DMS153 (cell line): ENCODE measurements around the gene GNG14.
"Not testable (repeated sequence)": the region's sequence is repeated elsewhere in the genome, so short reads cannot be mapped to it uniquely, and the experiment has no call there.

Experiments
- DNase-seq: peaks from one replicate; lab custom pipeline; 2025; lab: John Stamatoyannopoulos, UW

The GNG14 gene

DNA sequence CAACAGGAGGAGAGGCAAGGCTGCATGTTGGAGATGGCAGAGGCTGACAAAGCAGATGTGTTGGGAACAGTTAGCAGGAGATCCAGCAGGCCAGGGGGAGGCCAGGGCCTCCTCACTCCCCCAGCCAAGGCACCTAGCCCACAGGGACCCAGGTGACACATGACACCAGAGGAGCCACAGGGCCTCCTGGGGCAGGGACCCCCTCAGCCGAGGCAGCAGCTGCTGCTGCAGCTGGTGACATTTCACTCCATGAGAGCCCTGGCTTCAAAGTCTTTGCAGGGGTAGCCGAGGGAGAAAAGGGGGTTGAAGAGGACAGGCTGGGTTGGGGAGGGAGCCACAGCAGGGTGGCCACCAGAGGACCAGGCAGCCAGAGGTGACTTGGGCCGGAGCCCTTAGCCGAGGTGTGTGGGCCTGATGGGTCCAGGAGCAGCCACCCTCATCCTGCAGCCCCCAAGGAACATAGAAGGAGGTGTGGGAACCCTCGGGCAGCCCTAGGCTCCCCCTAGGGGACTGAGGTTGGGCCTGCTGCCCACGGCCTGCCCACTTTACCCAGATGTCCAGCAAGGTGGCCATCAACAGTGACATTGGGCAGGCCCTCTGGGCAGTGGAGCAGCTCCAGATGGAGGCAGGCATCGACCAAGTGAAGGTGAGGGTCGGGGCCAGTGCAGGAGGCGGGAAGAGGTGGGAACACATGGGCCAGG lies at the start of gene GNG14:
Gene GNG14, plus strand, starts transcription at position 503 of the 701 bp plus-strand sequence. Its CDS starts 51 bp downstream, at position 554.
- no peak for DNase-seq

- DNase-seq: no peak
Observed at GRCh38 chr19:12638611-12639182, 49.1 kb upstream of the GNG14 start.

GRCh38 chr19:12639901-12640613 lies 47.7 kb upstream of the GNG14 start:
- DNase-seq: peak; percentile 4

- no peak for DNase-seq
Observed at GRCh38 chr19:12641456-12641855, 46.3 kb upstream of the GNG14 start.

DNA sequence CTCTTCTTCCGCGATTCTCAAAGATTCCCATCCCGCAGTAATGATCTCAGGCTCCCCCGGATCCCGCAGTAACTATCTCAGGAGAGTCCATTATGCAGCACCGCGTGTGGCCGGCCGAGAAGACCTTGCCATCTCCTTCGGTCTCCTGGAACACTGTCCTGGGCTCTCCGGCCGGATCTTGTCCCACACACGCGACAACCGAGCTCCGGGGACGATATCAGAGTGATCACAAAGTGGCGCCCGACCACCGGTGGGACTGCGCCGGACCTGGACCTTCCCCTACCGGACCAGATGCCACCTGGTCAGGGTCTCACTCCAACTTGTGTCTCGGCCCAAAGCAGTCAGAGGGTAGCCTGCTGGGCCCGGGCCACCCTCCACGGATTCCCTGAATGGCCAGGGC lies 45.3 kb upstream of the GNG14 start:
- DNase-seq: no peak

GRCh38 chr19:12643716-12644115 lies 44.1 kb upstream of the GNG14 start:
- DNase-seq: not testable (repeated sequence)

GRCh38 chr19:12646551-12646950 lies 41.2 kb upstream of the GNG14 start:
- DNase-seq: no peak

GRCh38 chr19:12647047-12647446 lies 40.8 kb upstream of the GNG14 start:
- no peak for DNase-seq

- peak; percentile 31 for DNase-seq
Observed at GRCh38 chr19:12647490-12648071, 40.2 kb upstream of the GNG14 start.

DNA sequence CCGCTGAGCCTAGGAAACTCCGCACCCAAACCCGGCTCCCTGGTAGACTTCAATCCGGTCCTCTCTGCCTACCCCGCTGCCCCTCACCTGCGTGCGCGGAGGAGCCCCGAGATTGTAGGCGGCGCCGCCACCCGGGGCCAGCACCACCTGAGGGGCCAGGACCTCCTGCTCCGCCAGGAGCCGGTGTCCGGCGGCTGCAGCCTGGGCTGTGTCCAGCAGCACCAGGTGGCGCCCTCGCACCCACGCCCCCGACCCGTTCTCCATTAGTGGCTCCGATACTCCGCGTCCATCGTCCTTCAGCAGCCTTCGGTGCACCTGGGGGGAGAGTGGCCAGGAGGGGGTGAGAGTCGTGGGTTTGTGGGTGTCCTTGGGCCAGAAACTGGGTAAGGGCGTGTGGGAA lies 39.7 kb upstream of the GNG14 start:
- DNase-seq: no peak

DNA sequence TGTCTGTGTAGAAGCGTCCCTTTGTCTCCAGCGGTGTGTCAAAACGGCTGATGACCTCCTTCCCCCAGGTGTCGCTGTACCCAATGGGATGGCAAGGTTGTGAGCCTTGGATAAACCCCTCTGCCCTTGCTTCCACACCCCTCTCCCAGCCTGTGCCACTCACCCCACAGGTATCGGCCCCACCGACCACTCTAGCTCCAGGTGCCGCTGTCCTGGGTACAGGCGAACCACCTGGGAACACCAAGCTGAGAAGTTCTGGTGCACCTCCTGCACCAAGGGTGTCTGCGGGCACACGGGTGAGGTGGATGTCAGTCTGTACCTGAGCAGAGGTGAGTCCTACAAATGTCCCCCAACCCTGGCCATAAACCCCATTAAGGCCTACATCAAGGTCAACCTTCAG lies 37.9 kb upstream of the GNG14 start:
- DNase-seq: no peak

DNA sequence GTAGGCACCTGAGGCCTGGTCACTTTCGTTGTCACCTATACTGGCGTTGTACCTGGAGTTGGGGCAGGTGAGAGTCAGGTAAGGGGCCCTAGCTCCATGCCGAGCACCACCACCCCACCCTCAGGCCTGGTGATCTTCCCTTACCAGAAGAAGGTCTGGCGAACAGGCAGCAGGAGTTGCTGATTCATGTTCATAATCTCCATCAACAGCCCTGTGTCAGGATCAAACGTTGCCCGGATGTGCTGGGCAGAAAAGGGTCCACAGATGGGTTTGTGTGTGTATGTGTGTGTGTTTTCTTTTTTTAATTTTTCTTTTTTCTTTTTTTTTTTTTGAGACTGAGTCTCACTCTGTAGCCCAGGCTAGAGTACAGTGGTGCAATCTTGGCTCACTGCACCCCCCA lies 35.6 kb upstream of the GNG14 start:
- no peak for DNase-seq

- DNase-seq: no peak
Observed at GRCh38 chr19:12655546-12655945, 32.3 kb upstream of the GNG14 start.

DNA sequence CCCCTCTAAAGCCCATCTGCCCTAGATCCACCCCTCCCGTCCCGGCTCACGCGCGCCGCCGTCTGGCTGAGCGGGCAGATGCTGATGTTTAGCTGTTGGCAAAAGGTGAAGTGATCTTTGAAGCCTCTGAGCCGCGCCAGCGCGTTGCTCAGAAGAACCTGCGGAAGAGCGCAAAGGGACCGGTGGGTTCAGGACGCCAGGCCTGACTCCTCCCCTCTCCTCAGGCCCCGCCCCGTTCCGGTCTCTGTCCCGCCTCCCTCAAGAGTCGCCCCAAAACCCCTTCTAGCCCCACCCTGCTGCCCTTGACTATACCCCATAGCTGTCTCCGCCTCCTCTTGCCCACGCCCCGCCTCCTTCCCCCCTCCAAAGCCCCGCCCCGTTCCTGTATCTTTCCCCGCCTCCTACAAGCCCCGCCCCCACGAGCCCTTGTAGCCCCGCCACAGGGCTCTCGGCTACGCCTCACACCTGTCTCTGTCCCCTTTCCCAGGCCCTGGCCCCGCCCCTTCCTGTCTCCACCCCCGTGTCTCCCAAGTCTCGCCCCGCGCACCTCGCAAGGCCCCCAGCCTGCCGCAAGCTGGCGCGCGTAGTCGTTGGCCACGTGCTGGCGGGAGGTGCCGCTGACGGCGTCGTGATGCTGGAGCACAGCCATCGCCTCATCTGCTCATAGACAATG lies 30.8 kb upstream of the GNG14 start:
- DNase-seq: no peak

GRCh38 chr19:12657966-12658365 lies 29.8 kb upstream of the GNG14 start:
- DNase-seq: no peak

- DNase-seq: no peak
Observed at GRCh38 chr19:12660980-12661379, 26.8 kb upstream of the GNG14 start.

DNA sequence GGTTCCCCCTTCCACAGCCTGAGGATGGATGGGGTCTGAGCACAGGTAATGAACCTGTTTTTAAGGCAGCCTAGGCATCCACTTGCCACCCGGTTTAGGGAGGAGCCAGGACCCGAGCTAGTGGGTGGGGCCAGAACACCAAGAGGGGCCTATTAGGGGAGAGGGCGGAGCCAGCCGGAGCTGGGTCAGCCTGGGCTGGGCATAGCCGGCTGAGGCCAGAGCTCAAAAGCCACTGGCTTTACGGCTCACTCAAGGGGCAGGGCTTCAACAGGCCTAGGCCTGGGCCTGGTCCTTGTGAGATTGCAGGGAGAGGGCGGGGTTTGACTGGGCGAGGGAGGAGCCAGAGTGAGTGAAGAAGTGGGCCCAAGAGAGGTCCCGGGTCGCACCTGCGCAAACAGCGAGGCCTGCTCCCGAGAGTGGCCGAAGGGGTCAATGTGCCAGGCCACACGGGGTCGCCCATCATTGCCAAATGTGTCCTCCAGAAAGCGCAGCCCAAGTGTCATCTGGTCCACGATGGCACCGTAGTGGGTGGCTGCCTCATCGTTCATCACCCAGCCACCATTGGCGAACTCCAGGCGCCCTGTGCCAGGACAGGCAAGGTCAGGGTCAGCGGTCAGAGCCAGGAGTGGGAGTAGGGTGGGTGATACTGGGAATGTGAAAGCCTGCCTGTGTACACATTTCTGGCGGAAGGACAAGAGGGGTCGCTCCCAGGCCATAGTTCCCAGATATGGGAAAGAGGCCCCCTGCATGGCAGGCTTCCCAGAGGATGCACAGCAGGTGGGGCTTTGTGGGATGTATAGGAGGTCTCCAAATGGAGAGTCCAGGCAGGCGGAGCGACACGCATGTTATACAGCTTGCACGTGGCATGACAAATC lies 23.2 kb upstream of the GNG14 start:
- DNase-seq: no peak

DNA sequence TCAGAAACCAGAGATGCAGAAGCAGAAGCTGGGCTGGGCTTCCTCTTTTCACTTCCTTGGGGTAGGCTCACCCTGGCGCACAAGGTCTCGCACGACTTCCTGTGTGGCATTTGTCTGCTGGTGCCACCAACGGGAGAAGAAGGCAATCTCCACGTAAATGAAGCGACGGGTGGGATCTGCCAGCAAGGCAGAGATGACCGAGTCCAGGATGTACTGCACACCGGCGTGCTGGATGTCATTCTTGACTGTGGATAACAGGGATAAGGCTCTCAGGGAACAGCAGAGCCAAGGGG lies 22.6 kb upstream of the GNG14 start:
- no peak for DNase-seq

GRCh38 chr19:12665671-12666264 lies 22.0 kb upstream of the GNG14 start:
- no peak for DNase-seq

GRCh38 chr19:12666265-12667048 lies 21.3 kb upstream of the GNG14 start, which contains the start of the genes MAN2B1 and WDR83:
MAN2B1 (minus strand) TSS chr19:12666742; CDS start chr19:12666701, 41 bp downstream.
WDR83 (plus strand) TSS chr19:12666807; CDS start chr19:12669791, 2,984 bp downstream.
- no peak for DNase-seq
